Adrenal gland (tissue), 5 donors: ENCODE measurements around the gene TARM1.

Experiments
- CTCF ChIP-seq, 6 experiments: fragments of 450-650 bp in 4 of 6; fragments of 200-600 bp in 2 of 6; sonication (generic) in 1 of 6; IDR thresholded peaks; 1 replicate in 5 of 6; 2 replicates in 1 of 6; pipeline versions ENCODE4 v1.5.1 to v1.8.0; 2016 to 2021; ENCODE audit warnings: antibody characterized with exemption in 6 of 6, mild to moderate bottlenecking in 2 of 6, moderate library complexity in 1 of 6
- POLR2A ChIP-seq, 2 donors: fragments of 450-650 bp; IDR thresholded peaks; one replicate each; pipeline ENCODE4 v1.6.1; 2017; ENCODE audit warnings: antibody characterized with exemption in 2 of 2, mild to moderate bottlenecking in 2 of 2, moderate library complexity in 1 of 2
- donor health status: DM: no; HTN: no; CAD: no.

GRCh38 chr19:54029301-54029700, 51.9 kb downstream of the TARM1 start:
- TF ChIP-seq POLR2A (IDR thresholded peaks at IDR 0.05): no peak
- no peak for TF ChIP-seq CTCF (IDR thresholded peaks at IDR 0.05)
